HFFc6 (cell line): ENCODE results near the gene NRXN2. TPM values are rescaled to one million over a fixed set of nuclear protein-coding genes. Genes with fewer than 3 reads are reported as not detected.

Experiments
- DNase-seq: peaks from one replicate; pipeline ENCODE4 v3.0.0-alpha.2; 2018
- H3K27ac Mint-ChIP-seq: 2 replicates; pipeline ENCODE4 v1.8.0; 2020; ENCODE audit warnings: mild to moderate bottlenecking, mixed read lengths
- H3K27me3 Mint-ChIP-seq: 2 replicates; pipeline ENCODE4 v1.8.0; 2021; ENCODE audit warnings: mild to moderate bottlenecking, moderate library complexity, mixed read lengths; ENCODE audit not compliant: insufficient read depth
- H3K36me3 Mint-ChIP-seq: 2 replicates; pipeline ENCODE4 v1.8.0; 2021; ENCODE audit warnings: low read depth, mixed read lengths
- H3K4me1 Mint-ChIP-seq: 2 replicates; pipeline ENCODE4 v1.8.0; 2020; ENCODE audit warnings: low read depth, mixed read lengths
- H3K4me3 Mint-ChIP-seq: 2 replicates; pipeline ENCODE4 v1.8.0; 2020; ENCODE audit warnings: mild to moderate bottlenecking, moderate library complexity, mixed read lengths
- H3K9me3 Mint-ChIP-seq: 2 replicates; pipeline ENCODE4 v1.8.0; 2020; ENCODE audit warnings: mild to moderate bottlenecking, mixed read lengths
- CTCF ChIP-seq: fragments of 200-600 bp; sonication (generic); IDR thresholded peaks from 2 replicates; pipeline ENCODE4 v1.5.0; 2021; ENCODE audit warnings: antibody characterized with exemption, mild to moderate bottlenecking
- total RNA-seq, 6 experiments: library from RNA; stranded (reverse); fragmentation: NEBNext Ultra II Directional; extraction: Animal tissue kit (Norgen Biotek cat#: 25700); gene quantifications; 2 replicates in 1 of 6; 3 replicates in 5 of 6; pipeline ENCODE4 v1.2.3, GENCODE V29; 2021

Gene NRXN2
- total RNA-seq, 6 experiments from 2014 or later, result 0.14 to 0.51 (median 0.31) TPM; not detected in 1

- Mint-ChIP-seq H3K4me1 (no peaks in the 10 kb centered on the region), H3K36me3 (no peaks in the 10 kb centered on the region), H3K27me3 (peaks cover 28% of the 10 kb centered on the region), H3K9me3 (no peaks in the 10 kb centered on the region), H3K27ac (no peak overlapping the region), H3K4me3 (no peak overlapping the region)
- no peak for DNase-seq
- TF ChIP-seq CTCF, result no peak
Observed at GRCh38 chr11:64641596-64642417, 81.2 kb downstream of the NRXN2 start.

GRCh38 chr11:64639885-64640284 lies 83.1 kb downstream of the NRXN2 start:
- no peak for TF ChIP-seq CTCF
- Mint-ChIP-seq H3K27me3 (peaks cover 17% of the 10 kb centered on the region), H3K4me3 (no peak overlapping the region), H3K9me3 (no peaks in the 10 kb centered on the region), H3K36me3 (no peaks in the 10 kb centered on the region), H3K4me1 (no peaks in the 10 kb centered on the region), H3K27ac (no peak overlapping the region)
- no peak for DNase-seq

- no peaks in the 10 kb centered on the region for H3K9me3 Mint-ChIP-seq
- DNase-seq, result no peak
- no peaks in the 10 kb centered on the region for H3K4me1 Mint-ChIP-seq
- H3K36me3 Mint-ChIP-seq, result no peaks in the 10 kb centered on the region
- H3K27me3 Mint-ChIP-seq, result peaks cover 16% of the 10 kb centered on the region
- no peak overlapping the region for H3K4me3 Mint-ChIP-seq
- no peak for TF ChIP-seq CTCF
- no peak overlapping the region for H3K27ac Mint-ChIP-seq
Observed at GRCh38 chr11:64638829-64639228, 84.2 kb downstream of the NRXN2 start.

- DNase-seq, result no peak
- Mint-ChIP-seq H3K4me1 (no peaks in the 10 kb centered on the region), H3K9me3 (no peaks in the 10 kb centered on the region), H3K27me3 (peaks cover 21% of the 10 kb centered on the region), H3K4me3 (no peak overlapping the region), H3K36me3 (no peaks in the 10 kb centered on the region), H3K27ac (no peak overlapping the region)
- TF ChIP-seq CTCF, result no peak
Observed at GRCh38 chr11:64638018-64638665, 84.9 kb downstream of the NRXN2 start.

- no peak overlapping the region for H3K27ac Mint-ChIP-seq
- no peak overlapping the region for H3K4me3 Mint-ChIP-seq
- peaks cover 24% of the 10 kb centered on the region for H3K27me3 Mint-ChIP-seq
- no peak for TF ChIP-seq CTCF
- DNase-seq, result no peak
- H3K4me1 Mint-ChIP-seq, result no peaks in the 10 kb centered on the region
- H3K36me3 Mint-ChIP-seq, result no peaks in the 10 kb centered on the region
- no peaks in the 10 kb centered on the region for H3K9me3 Mint-ChIP-seq
Observed at GRCh38 chr11:64637334-64638017, 85.5 kb downstream of the NRXN2 start.
